GM21360 (cell line): Measurements from ENCODE around the gene ZNF217.
"Not testable (repeated sequence)": the region's sequence is repeated elsewhere in the genome, so short reads cannot be mapped to it uniquely, and the experiment has no call there.

Experiments used
- ATAC-seq: cut with Tn5 transposase; IDR thresholded peaks from one replicate; pipeline ENCODE4 v1.9.1; 2021; ENCODE audit warnings: mild to moderate bottlenecking, moderate library complexity; ENCODE audit not compliant: unreplicated experiment

ZNF217 gene

GRCh38 chr20:53569606-53570307, 23.9 kb downstream of the ZNF217 start:
- ATAC-seq = no peak

GRCh38 chr20:53569005-53569404, 24.6 kb downstream of the ZNF217 start:
- ATAC-seq = no peak

GRCh38 chr20:53568351-53568750, 25.3 kb downstream of the ZNF217 start:
- no peak for ATAC-seq

GRCh38 chr20:53567379-53567917, 26.2 kb downstream of the ZNF217 start:
- no peak for ATAC-seq

GRCh38 chr20:53566623-53567022, 27.0 kb downstream of the ZNF217 start:
- ATAC-seq = not testable (repeated sequence)

GRCh38 chr20:53565254-53565653, 28.4 kb downstream of the ZNF217 start:
- ATAC-seq = no peak

GRCh38 chr20:53562104-53562764, 31.4 kb downstream of the ZNF217 start:
- ATAC-seq = not testable (repeated sequence)

GRCh38 chr20:53561505-53561904, 32.1 kb downstream of the ZNF217 start:
- no peak for ATAC-seq

- no peak for ATAC-seq
Observed at GRCh38 chr20:53559816-53560215, 33.8 kb downstream of the ZNF217 start.

GRCh38 chr20:53557130-53557529, 36.5 kb downstream of the ZNF217 start:
- no peak for ATAC-seq

GRCh38 chr20:53556267-53556897, 37.3 kb downstream of the ZNF217 start:
- ATAC-seq = no peak

GRCh38 chr20:53555816-53556215, 37.8 kb downstream of the ZNF217 start:
- no peak for ATAC-seq

- no peak for ATAC-seq
Observed at GRCh38 chr20:53555081-53555480, 38.6 kb downstream of the ZNF217 start.

- ATAC-seq = not testable (repeated sequence)
Observed at GRCh38 chr20:53552572-53552893, 41.1 kb downstream of the ZNF217 start.

GRCh38 chr20:53551719-53552571, 41.7 kb downstream of the ZNF217 start:
- ATAC-seq = not testable (repeated sequence)

GRCh38 chr20:53550280-53551187, 43.1 kb downstream of the ZNF217 start:
- no peak for ATAC-seq

- ATAC-seq = no peak
Observed at GRCh38 chr20:53547664-53548239, 45.9 kb downstream of the ZNF217 start.

GRCh38 chr20:53539516-53539915, 54.1 kb downstream of the ZNF217 start:
- no peak for ATAC-seq

- not testable (repeated sequence) for ATAC-seq
Observed at GRCh38 chr20:53536382-53536781, 57.3 kb downstream of the ZNF217 start.

GRCh38 chr20:53535878-53536277, 57.8 kb downstream of the ZNF217 start:
- no peak for ATAC-seq
